Astrocyte (in vitro differentiated cells and primary cell): ENCODE data around the gene GMPPA. TPM values are rescaled to one million over a fixed set of nuclear protein-coding genes. Genes with fewer than 3 reads are reported as not detected.
A peak's percentile ranks its signal among the peaks of the same experiment; 100 is the strongest.

Experiments used
- DNase-seq: peaks from one replicate; pipeline ENCODE4 v3.0.0-alpha.2; 2010; ENCODE audit warnings: low read depth
- FAIRE-seq: peaks from 2 replicates; lab custom pipeline; 2011; peaks lifted over from hg19 to GRCh38; lab: Jason Lieb, UNC
- H2AFZ ChIP-seq: 2 replicates; pipeline ENCODE4 v1.6.0; 2012; ENCODE audit warnings: low read depth, low read length, inconsistent platforms
- H3K27ac ChIP-seq: 2 replicates; pipeline ENCODE4 v1.5.1; 2011; ENCODE audit warnings: low read depth, low read length, inconsistent platforms
- H3K27me3 ChIP-seq: 2 replicates; pipeline ENCODE4 v1.6.0; 2011; ENCODE audit warnings: low read length, inconsistent platforms; ENCODE audit not compliant: insufficient read depth
- H3K36me3 ChIP-seq: 2 replicates; pipeline ENCODE4 v1.5.1; 2011; ENCODE audit warnings: low read length, inconsistent platforms; ENCODE audit not compliant: insufficient read depth
- H3K4me1 ChIP-seq: 2 replicates; pipeline ENCODE4 v1.5.1; 2011; ENCODE audit warnings: low read length, inconsistent platforms; ENCODE audit not compliant: insufficient read depth
- H3K4me2 ChIP-seq: 2 replicates; pipeline ENCODE4 v1.6.0; 2012; ENCODE audit warnings: low read length, inconsistent platforms
- H3K4me3 ChIP-seq: 2 replicates; pipeline ENCODE4 v1.5.1; 2011; ENCODE audit warnings: low read depth, mild to moderate bottlenecking, low read length, inconsistent platforms; ENCODE audit not compliant: insufficient read depth
- H3K79me2 ChIP-seq: 2 replicates; pipeline ENCODE4 v1.6.0; 2012; ENCODE audit warnings: mild to moderate bottlenecking, low read length, inconsistent platforms; ENCODE audit not compliant: insufficient read depth
- H3K9ac ChIP-seq: 2 replicates; pipeline ENCODE4 v1.6.0; 2012; ENCODE audit warnings: mild to moderate bottlenecking, low read length, inconsistent platforms
- H3K9me3 ChIP-seq: 2 replicates; pipeline ENCODE4 v1.5.1; 2012; ENCODE audit warnings: low read depth, mild to moderate bottlenecking, low read length, inconsistent platforms; ENCODE audit not compliant: insufficient read depth
- H4K20me1 ChIP-seq: 2 replicates; pipeline ENCODE4 v1.6.0; 2012; ENCODE audit warnings: low read length, inconsistent platforms; ENCODE audit not compliant: insufficient read depth
- H3K27ac Mint-ChIP-seq: one replicate; pipeline ENCODE4 v1.8.0; 2021; ENCODE audit warnings: mild to moderate bottlenecking, mixed read lengths; ENCODE audit not compliant: unreplicated experiment
- H3K27me3 Mint-ChIP-seq: one replicate; pipeline ENCODE4 v1.8.0; 2021; ENCODE audit warnings: low read depth, mixed read lengths; ENCODE audit not compliant: unreplicated experiment
- H3K36me3 Mint-ChIP-seq: one replicate; pipeline ENCODE4 v1.8.0; 2021; ENCODE audit warnings: low read depth, mixed read lengths; ENCODE audit not compliant: unreplicated experiment
- H3K4me1 Mint-ChIP-seq: one replicate; pipeline ENCODE4 v1.8.0; 2021; ENCODE audit warnings: low read depth, mixed read lengths; ENCODE audit not compliant: unreplicated experiment
- H3K4me3 Mint-ChIP-seq: one replicate; pipeline ENCODE4 v1.8.0; 2021; ENCODE audit warnings: mild to moderate bottlenecking, moderate library complexity, mixed read lengths; ENCODE audit not compliant: unreplicated experiment
- H3K9me3 Mint-ChIP-seq: one replicate; pipeline ENCODE4 v1.8.0; 2021; ENCODE audit warnings: mild to moderate bottlenecking, mixed read lengths; ENCODE audit not compliant: unreplicated experiment
- EZH2 ChIP-seq: IDR thresholded peaks from 2 replicates; pipeline ENCODE4 v1.6.1; 2012; ENCODE audit warnings: mild to moderate bottlenecking, low read length, inconsistent platforms; ENCODE audit not compliant: insufficient read depth
- total RNA-seq: library from RNA; stranded (reverse); gene quantifications from 2 replicates; pipeline ENCODE4 v1.2.1, GENCODE V29; 2021
- TF ChIP-seq, protein P1 (sequence below): IDR thresholded peaks from 2 replicates; pipeline ENCODE4 v1.5.1; 2011; ENCODE audit warnings: low read depth, mild to moderate bottlenecking, inconsistent platforms, low read length, moderate library complexity; ENCODE audit not compliant: insufficient read depth

GMPPA gene
- total RNA-seq, 1 donor from 2014 or later, result 49.5 TPM

DNA sequence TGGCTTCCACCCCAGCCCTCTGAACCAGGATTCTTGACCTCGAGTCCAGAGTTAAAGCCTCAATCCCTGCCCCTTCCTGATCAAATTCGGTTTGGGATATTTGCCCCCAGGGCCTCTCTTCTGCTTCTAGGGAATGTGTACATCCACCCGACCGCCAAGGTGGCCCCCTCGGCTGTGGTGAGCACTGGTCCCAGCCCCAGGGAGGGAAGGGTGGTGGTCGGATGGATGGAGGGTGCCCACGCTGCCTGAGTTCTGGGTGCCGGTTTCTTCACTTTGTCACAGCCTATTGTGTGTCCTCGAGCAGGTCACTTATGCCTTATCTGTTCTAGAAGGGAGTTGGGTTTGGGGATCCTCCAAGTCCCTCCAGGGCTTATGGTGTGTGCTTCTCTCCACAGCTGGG lies 6.9 kb downstream of the GMPPA start:
- no peaks in the 10 kb centered on the region for H3K9me3 ChIP-seq
- H3K27me3 Mint-ChIP-seq, result peaks cover 2% of the 10 kb centered on the region
- TF ChIP-seq EZH2, result no peak
- TF ChIP-seq, protein P1, sequence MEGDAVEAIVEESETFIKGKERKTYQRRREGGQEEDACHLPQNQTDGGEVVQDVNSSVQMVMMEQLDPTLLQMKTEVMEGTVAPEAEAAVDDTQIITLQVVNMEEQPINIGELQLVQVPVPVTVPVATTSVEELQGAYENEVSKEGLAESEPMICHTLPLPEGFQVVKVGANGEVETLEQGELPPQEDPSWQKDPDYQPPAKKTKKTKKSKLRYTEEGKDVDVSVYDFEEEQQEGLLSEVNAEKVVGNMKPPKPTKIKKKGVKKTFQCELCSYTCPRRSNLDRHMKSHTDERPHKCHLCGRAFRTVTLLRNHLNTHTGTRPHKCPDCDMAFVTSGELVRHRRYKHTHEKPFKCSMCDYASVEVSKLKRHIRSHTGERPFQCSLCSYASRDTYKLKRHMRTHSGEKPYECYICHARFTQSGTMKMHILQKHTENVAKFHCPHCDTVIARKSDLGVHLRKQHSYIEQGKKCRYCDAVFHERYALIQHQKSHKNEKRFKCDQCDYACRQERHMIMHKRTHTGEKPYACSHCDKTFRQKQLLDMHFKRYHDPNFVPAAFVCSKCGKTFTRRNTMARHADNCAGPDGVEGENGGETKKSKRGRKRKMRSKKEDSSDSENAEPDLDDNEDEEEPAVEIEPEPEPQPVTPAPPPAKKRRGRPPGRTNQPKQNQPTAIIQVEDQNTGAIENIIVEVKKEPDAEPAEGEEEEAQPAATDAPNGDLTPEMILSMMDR, result no peak
- H3K4me3 ChIP-seq, result no peak overlapping the region
- H3K27ac Mint-ChIP-seq, result no peak overlapping the region
- no peak overlapping the region for H3K4me3 Mint-ChIP-seq
- H3K9ac ChIP-seq, result no peak overlapping the region
- FAIRE-seq, result no peak
- peaks cover 8% of the 10 kb centered on the region for H4K20me1 ChIP-seq
- peaks cover 2% of the 10 kb centered on the region for H3K27me3 ChIP-seq
- H2AFZ ChIP-seq, result no peak overlapping the region
- no peaks in the 10 kb centered on the region for H3K79me2 ChIP-seq
- peaks cover 19% of the 10 kb centered on the region for H3K4me1 Mint-ChIP-seq
- no peak overlapping the region for H3K27ac ChIP-seq
- H3K36me3 Mint-ChIP-seq, result peaks cover 19% of the 10 kb centered on the region
- H3K4me2 ChIP-seq, result no peak overlapping the region
- peaks cover 25% of the 10 kb centered on the region for H3K4me1 ChIP-seq
- no peak for DNase-seq
- peaks cover 2% of the 10 kb centered on the region for H3K9me3 Mint-ChIP-seq
- H3K36me3 ChIP-seq, result peaks cover 7% of the 10 kb centered on the region

DNA sequence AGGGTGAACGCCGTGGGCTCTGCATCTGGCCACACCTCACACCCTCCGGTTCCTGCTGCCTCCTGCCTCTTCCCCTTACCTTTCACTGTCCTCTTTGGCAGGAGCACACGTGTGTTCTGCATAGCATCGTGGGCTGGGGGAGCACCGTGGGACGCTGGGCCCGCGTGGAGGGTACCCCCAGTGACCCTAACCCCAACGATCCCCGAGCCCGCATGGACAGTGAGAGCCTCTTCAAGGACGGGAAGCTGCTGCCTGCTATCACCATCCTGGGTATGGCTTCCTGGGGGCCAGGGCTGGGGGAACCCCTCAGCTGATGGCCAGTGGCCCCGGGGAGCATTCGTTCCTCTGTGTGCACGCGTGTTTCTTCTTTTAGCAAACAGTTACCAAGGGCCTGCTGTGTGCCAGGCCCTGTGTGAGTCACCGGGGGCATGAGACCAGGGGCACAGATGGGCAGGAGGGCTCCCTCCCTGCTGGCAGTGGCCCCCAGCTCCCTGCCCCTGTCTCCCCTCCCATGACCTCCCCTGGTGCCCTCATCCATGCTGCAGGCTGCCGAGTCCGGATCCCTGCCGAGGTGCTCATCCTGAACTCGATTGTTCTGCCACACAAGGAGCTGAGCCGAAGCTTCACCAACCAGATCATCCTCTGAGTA lies 7.6 kb downstream of the GMPPA start:
- H3K9ac ChIP-seq, result peak overlapping the region; percentile 1
- H3K27me3 ChIP-seq, result peaks cover 2% of the 10 kb centered on the region
- peaks cover 7% of the 10 kb centered on the region for H3K36me3 ChIP-seq
- Mint-ChIP-seq H3K27me3 (peaks cover 2% of the 10 kb centered on the region), H3K9me3 (peaks cover 2% of the 10 kb centered on the region), H3K36me3 (peaks cover 18% of the 10 kb centered on the region), H3K4me1 (peaks cover 18% of the 10 kb centered on the region), H3K27ac (no peak overlapping the region), H3K4me3 (no peak overlapping the region)
- FAIRE-seq, result no peak
- DNase-seq, result no peak
- peaks cover 21% of the 10 kb centered on the region for H3K4me1 ChIP-seq
- no peak overlapping the region for H3K27ac ChIP-seq
- TF ChIP-seq, protein P1, result no peak
- no peak for TF ChIP-seq EZH2
- no peak overlapping the region for H3K4me2 ChIP-seq
- no peaks in the 10 kb centered on the region for H3K9me3 ChIP-seq
- H4K20me1 ChIP-seq, result peaks cover 8% of the 10 kb centered on the region
- H3K79me2 ChIP-seq, result no peaks in the 10 kb centered on the region
- H2AFZ ChIP-seq, result no peak overlapping the region
- no peak overlapping the region for H3K4me3 ChIP-seq
